ENCODE measurements around the gene GPR160. TPM values are rescaled to one million over a fixed set of nuclear protein-coding genes. Genes with fewer than 3 reads are reported as not detected.
"Not testable (repeated sequence)": the region's sequence is repeated elsewhere in the genome, so short reads cannot be mapped to it uniquely, and the experiment has no call there.

GPR160 gene
- total RNA-seq, 2 experiments from 2014 or later: 5.7 to 7.0 TPM

- H3K27ac Mint-ChIP-seq: peak overlapping the region; percentile 44
- peaks cover 36% of the 10 kb centered on the region for H3K4me1 Mint-ChIP-seq (ENCODE audit: low read depth)
- no peaks in the 10 kb centered on the region for H3K36me3 Mint-ChIP-seq
- peak; percentile 67 for DNase-seq
- H3K27me3 Mint-ChIP-seq: peaks cover 2% of the 10 kb centered on the region
- intact Hi-C loops (cut with micrococcal nuclease): loop anchor here (1.0 to 2.0 kb wide), 2 partner anchors 8 to 242 kb away; partner anchors contain the start of gene TERC
- H3K4me3 Mint-ChIP-seq: peak overlapping the region; percentile 16
- no peaks in the 10 kb centered on the region for H3K9me3 Mint-ChIP-seq
- POLR2A ChIA-PET: no interaction called here
- CTCF ChIA-PET: interaction anchor here (1.0 kb wide), 1 partner anchor 30 kb away, joined by 4 read pairs; the partner anchor contains the start of gene GPR160
These were observed 30.6 kb upstream of the GPR160 start for GRCh38 chr3:170007031-170007663.

DNA sequence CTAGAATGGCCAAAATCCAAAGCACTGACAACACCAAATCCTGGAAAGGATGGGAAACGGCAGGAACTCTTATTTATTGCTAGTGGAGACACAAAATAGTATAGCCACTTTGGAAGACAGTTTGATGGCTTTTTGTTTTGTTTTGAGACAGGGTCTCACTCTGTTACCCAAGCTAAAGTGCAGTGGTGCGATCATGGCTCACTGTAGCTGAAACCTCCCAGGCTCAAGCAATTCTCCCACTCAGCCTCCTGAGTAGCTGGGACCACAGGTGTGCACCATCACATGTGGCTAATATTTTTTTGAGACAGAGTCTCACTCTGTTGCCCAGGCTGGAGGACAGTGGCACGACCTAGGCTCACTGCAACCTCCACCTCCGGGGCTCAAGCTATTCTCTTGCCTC, 27.3 kb upstream of the GPR160 start:
- Mint-ChIP-seq H3K4me3 (no peak overlapping the region), H3K27me3 (peaks cover 2% of the 10 kb centered on the region), H3K27ac (no peak overlapping the region), H3K4me1 (ENCODE audit: low read depth) (peaks cover 15% of the 10 kb centered on the region), H3K36me3 (no peaks in the 10 kb centered on the region), H3K9me3 (no peaks in the 10 kb centered on the region)
- intact Hi-C loops (cut with micrococcal nuclease): no loop called here
- CTCF ChIA-PET: no interaction called here
- DNase-seq: no peak
- POLR2A ChIA-PET: no interaction called here

GRCh38 chr3:170012683-170013400, 25.0 kb upstream of the GPR160 start:
- ChIA-PET POLR2A (no interaction called here), CTCF (interaction anchor here (0.6 to 0.7 kb wide), 2 partner anchors 8 to 379 kb away, joined by 3 to 4 read pairs; no protein-coding TSS in a partner anchor)
- Mint-ChIP-seq H3K9me3 (no peaks in the 10 kb centered on the region), H3K4me3 (no peak overlapping the region), H3K4me1 (ENCODE audit: low read depth) (peaks cover 8% of the 10 kb centered on the region), H3K27ac (no peak overlapping the region), H3K27me3 (peaks cover 7% of the 10 kb centered on the region), H3K36me3 (no peaks in the 10 kb centered on the region)
- intact Hi-C loops (cut with micrococcal nuclease): no loop called here
- DNase-seq: no peak

GRCh38 chr3:170016057-170016456, 21.7 kb upstream of the GPR160 start:
- H3K4me3 Mint-ChIP-seq: no peak overlapping the region
- H3K27ac Mint-ChIP-seq: no peak overlapping the region
- DNase-seq: no peak
- intact Hi-C loops (cut with micrococcal nuclease): no loop called here
- no peaks in the 10 kb centered on the region for H3K36me3 Mint-ChIP-seq
- CTCF ChIA-PET: no interaction called here
- no peaks in the 10 kb centered on the region for H3K9me3 Mint-ChIP-seq
- peaks cover 17% of the 10 kb centered on the region for H3K4me1 Mint-ChIP-seq (ENCODE audit: low read depth)
- peaks cover 5% of the 10 kb centered on the region for H3K27me3 Mint-ChIP-seq
- POLR2A ChIA-PET: no interaction called here

GRCh38 chr3:170019306-170019705, 18.5 kb upstream of the GPR160 start:
- H3K9me3 Mint-ChIP-seq; POLR2A ChIA-PET; H3K27ac Mint-ChIP-seq; H3K27me3 Mint-ChIP-seq; CTCF ChIA-PET; H3K4me3 Mint-ChIP-seq; DNase-seq; H3K36me3 Mint-ChIP-seq; intact Hi-C loops (cut with micrococcal nuclease): not testable (repeated sequence)
- peaks cover 17% of the 10 kb centered on the region for H3K4me1 Mint-ChIP-seq (ENCODE audit: low read depth)

DNA sequence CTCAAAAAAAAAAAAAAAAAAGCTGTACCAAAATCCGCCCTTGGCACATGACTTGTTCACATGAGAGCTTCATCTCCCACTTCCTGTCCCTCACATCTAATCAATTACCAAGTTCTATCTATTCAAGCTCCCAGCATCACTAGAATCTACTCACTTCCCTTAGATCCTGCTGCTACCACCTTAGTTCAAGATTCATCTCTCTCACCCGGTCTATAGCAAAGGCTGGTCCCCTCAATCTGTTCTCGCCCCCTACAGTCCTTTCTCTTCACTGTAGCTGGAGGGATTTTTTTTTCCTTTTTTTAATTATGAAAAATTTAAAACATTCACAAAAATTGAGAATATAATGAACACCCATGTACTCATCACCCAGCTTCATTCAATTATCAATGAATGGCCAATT, 16.7 kb upstream of the GPR160 start:
- DNase-seq: no peak
- no peak overlapping the region for H3K27ac Mint-ChIP-seq

DNA sequence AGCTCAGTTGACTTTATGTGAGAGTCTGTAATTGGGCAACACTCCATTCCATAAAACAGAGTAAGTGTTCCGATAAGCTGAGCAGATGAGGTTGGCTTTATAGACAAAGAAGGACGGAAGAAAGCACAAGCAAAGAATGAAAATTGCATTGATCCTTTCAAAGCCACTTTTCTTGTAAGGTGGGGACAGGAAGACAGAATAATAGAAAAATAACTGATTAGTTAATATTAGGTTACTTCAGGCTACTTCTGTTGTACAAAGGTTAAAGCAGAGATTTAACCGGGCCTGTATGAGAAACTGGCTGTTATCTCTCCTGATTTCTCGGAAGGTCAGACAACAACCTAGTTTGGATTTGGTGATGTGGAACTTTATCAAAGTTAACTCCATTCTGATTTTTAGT, 15.5 kb upstream of the GPR160 start:
- no peak overlapping the region for H3K27ac Mint-ChIP-seq
- CTCF ChIA-PET: interaction anchor here (1.2 kb wide), 2 partner anchors 22 to 56 kb away, joined by 3 read pairs; no protein-coding TSS in a partner anchor
- intact Hi-C loops (cut with micrococcal nuclease): no loop called here
- POLR2A ChIA-PET: no interaction called here
- peaks cover 2% of the 10 kb centered on the region for H3K36me3 Mint-ChIP-seq
- peaks cover 16% of the 10 kb centered on the region for H3K4me1 Mint-ChIP-seq (ENCODE audit: low read depth)
- no peak overlapping the region for H3K4me3 Mint-ChIP-seq
- H3K27me3 Mint-ChIP-seq: no peaks in the 10 kb centered on the region
- DNase-seq: no peak
- no peaks in the 10 kb centered on the region for H3K9me3 Mint-ChIP-seq

More for the DNA sequence above, 16.7 kb upstream of the GPR160 start:
- Mint-ChIP-seq H3K9me3 (no peaks in the 10 kb centered on the region), H3K4me1 (ENCODE audit: low read depth) (peaks cover 17% of the 10 kb centered on the region), H3K4me3 (no peak overlapping the region), H3K27me3 (peaks cover 5% of the 10 kb centered on the region), H3K36me3 (no peaks in the 10 kb centered on the region)
- intact Hi-C loops (cut with micrococcal nuclease): no loop called here
- ChIA-PET CTCF (interaction anchor here (0.8 to 1.3 kb wide), 5 partner anchors 9 to 55 kb away, joined by 3 to 5 read pairs (median 3); partner anchors contain the start of gene GPR160), POLR2A (no interaction called here)

DNA sequence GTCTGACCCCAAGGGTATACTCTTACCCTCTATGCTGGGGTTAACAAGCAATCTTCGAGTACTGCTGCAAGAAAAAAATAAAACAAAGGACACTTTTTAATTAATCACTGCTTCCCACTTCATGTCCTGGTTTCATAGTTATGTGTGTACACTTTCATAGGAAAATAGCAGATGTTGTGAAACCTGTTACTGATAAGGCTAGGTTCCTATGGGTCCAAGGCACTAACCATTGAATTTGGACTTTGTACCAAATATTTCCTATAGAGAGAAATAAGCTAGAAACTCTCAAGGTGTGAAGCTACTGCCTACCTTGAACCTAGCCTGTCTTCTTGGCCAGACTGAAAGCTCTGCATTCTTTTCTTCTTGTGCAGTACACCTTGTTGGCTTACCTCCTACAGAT, 14.6 kb upstream of the GPR160 start:
- peaks cover 4% of the 10 kb centered on the region for H3K36me3 Mint-ChIP-seq
- H3K9me3 Mint-ChIP-seq: no peaks in the 10 kb centered on the region
- ChIA-PET CTCF (no interaction called here), POLR2A (no interaction called here)
- no peaks in the 10 kb centered on the region for H3K27me3 Mint-ChIP-seq
- H3K4me1 Mint-ChIP-seq (ENCODE audit: low read depth): peaks cover 22% of the 10 kb centered on the region
- intact Hi-C loops (cut with micrococcal nuclease): no loop called here
- no peak for DNase-seq
- no peak overlapping the region for H3K27ac Mint-ChIP-seq
- no peak overlapping the region for H3K4me3 Mint-ChIP-seq

DNA sequence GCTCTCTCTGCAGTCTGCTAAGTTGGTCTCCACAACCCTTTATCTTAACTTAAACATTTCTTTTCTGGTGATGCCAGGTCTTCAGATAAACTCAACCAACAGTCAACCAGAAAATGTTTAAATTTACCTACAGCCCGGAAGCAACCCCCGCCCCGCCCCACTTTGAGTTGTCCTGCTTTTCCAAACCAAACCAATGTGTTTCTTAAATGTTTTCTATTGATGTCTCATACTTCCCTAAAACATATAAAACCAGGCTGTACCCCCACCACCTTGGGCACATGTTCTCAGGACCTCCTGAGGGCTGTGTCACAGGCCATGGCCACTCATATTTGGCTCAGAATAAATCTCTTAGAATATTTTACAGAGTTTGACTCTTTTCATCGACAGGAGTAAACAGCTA, 13.2 kb upstream of the GPR160 start:
- no peaks in the 10 kb centered on the region for H3K9me3 Mint-ChIP-seq

GRCh38 chr3:170027233-170028102, 10.3 kb upstream of the GPR160 start:
- no peaks in the 10 kb centered on the region for H3K27me3 Mint-ChIP-seq
- H3K4me1 Mint-ChIP-seq (ENCODE audit: low read depth): peaks cover 23% of the 10 kb centered on the region
- peak; percentile 59 for DNase-seq
- peak overlapping the region; percentile 72 for H3K27ac Mint-ChIP-seq
- no peaks in the 10 kb centered on the region for H3K9me3 Mint-ChIP-seq
- H3K36me3 Mint-ChIP-seq: peaks cover 5% of the 10 kb centered on the region
- ChIA-PET POLR2A (no interaction called here), CTCF (no interaction called here)
- H3K4me3 Mint-ChIP-seq: no peak overlapping the region
- intact Hi-C loops (cut with micrococcal nuclease): loop anchor here (1.0 to 2.0 kb wide), 3 partner anchors 10 to 61 kb away; partner anchors contain the start of genes GPR160 and SEC62

More for the DNA sequence above, 13.2 kb upstream of the GPR160 start:
- peaks cover 5% of the 10 kb centered on the region for H3K36me3 Mint-ChIP-seq
- peaks cover 22% of the 10 kb centered on the region for H3K4me1 Mint-ChIP-seq (ENCODE audit: low read depth)
- intact Hi-C loops (cut with micrococcal nuclease): no loop called here
- DNase-seq: no peak
- no peaks in the 10 kb centered on the region for H3K27me3 Mint-ChIP-seq
- H3K27ac Mint-ChIP-seq: no peak overlapping the region
- ChIA-PET CTCF (no interaction called here), POLR2A (no interaction called here)
- no peak overlapping the region for H3K4me3 Mint-ChIP-seq

DNA sequence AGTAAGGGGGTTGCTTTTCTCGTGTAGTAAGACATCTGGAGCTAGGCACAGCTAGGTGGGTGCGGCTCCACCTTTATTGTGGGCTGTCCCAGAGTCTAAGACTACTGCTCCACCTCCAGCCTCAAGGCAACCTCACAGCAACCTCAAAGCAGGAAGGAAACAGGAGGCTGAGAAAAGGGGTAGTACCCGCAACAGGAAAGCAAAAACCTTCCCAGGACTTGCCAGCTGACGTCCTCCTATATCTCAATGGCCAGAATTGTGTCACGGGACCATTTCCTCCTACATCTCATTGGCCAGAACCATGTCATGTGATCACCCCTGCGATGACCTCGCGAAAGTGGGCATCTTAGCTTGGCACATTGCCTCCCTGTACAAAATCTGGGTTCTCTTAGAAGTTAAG, 4.3 kb upstream of the GPR160 start:
- H3K9me3 Mint-ChIP-seq: peaks cover 4% of the 10 kb centered on the region
- H3K4me3 Mint-ChIP-seq: no peak overlapping the region
- intact Hi-C loops (cut with micrococcal nuclease): no loop called here
- H3K36me3 Mint-ChIP-seq: peaks cover 2% of the 10 kb centered on the region
- POLR2A ChIA-PET: no interaction called here
- CTCF ChIA-PET: interaction anchor here (0.9 to 1.1 kb wide), 2 partner anchors 21 to 66 kb away, joined by 3 read pairs; no protein-coding TSS in a partner anchor
- peak; percentile 58 for DNase-seq
- no peaks in the 10 kb centered on the region for H3K27me3 Mint-ChIP-seq
- peaks cover 27% of the 10 kb centered on the region for H3K4me1 Mint-ChIP-seq (ENCODE audit: low read depth)
- H3K27ac Mint-ChIP-seq: peak overlapping the region; percentile 43
